ENCODE measurements around the gene GPLD1.

The GPLD1 gene

DNA sequence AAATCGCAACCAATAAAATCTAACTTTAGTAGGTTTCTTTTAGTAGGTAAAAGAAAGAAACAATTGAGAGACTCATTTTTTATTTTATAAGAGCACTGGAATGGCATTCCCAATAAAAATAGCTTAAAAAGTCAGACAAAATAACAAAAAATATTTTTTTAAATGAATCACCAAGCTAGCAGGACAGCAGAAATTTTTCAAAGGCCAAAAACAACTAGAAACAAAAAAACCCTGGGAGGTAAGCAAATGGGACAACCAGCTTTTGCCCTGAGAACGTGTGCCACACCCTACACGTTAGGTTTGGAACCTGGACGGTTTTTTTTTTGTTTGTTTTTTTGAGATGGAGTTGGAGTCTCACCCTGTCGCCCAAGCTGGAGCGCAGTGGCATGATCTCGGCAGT, 19.6 kb downstream of the GPLD1 start:
- TF ChIP-seq, protein P1, sequence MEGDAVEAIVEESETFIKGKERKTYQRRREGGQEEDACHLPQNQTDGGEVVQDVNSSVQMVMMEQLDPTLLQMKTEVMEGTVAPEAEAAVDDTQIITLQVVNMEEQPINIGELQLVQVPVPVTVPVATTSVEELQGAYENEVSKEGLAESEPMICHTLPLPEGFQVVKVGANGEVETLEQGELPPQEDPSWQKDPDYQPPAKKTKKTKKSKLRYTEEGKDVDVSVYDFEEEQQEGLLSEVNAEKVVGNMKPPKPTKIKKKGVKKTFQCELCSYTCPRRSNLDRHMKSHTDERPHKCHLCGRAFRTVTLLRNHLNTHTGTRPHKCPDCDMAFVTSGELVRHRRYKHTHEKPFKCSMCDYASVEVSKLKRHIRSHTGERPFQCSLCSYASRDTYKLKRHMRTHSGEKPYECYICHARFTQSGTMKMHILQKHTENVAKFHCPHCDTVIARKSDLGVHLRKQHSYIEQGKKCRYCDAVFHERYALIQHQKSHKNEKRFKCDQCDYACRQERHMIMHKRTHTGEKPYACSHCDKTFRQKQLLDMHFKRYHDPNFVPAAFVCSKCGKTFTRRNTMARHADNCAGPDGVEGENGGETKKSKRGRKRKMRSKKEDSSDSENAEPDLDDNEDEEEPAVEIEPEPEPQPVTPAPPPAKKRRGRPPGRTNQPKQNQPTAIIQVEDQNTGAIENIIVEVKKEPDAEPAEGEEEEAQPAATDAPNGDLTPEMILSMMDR (IDR thresholded peaks at IDR 0.05; ENCODE audit: control extremely low read depth, extremely low read depth, low read depth, missing control alignments) = no peak
- POLR2A ChIA-PET = no interaction called here
- CTCF ChIA-PET = interaction anchor here (1.0 to 1.3 kb wide), 2 partner anchors 11 to 25 kb away, joined by 3 to 4 read pairs; partner anchors contain the start of gene ALDH5A1
- DNase-seq (ENCODE audit: extremely low spot score) = no peak

DNA sequence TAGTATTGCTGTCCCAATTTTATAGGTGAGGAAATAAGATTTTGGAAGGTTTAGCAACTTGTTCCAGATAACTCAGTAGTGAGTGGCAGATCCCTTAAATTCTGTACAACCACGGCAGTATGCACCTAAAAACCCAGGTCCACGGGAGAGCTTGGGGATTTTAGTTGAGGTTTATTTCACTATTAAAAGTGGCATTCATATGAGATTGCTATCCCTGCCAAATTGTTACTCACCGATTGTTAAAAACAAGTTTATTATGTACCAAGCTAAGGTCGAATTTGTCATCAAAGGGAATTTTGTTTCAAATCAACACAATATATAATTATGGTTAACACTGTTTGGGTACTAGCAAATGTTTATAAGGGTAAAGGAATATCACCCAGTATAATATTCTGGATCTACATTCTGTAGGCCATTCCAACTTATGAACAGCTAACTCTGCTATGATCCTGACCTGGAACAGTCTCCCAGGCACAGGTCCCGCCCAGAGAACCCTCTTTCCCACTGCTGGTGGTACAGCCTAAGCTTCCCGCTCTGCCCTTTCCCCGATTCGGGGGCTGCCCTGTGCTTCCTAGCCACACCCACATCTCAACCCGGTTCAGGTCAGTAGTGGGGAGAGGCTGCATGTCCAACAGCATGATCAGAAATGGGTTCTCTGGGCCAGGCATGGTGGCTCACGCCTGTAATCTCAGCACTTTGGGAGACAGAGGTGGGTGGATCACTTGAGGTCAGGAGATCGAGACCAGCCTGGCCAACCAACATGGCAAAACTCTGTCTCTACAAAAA, 24.9 kb downstream of the GPLD1 start:
- CTCF ChIA-PET = interaction anchor here (1.3 to 2.3 kb wide), 4 partner anchors 10 to 30 kb away, joined by 3 to 6 read pairs (median 4); partner anchors contain the start of gene ALDH5A1

GRCh38 chr6:24460966-24461365, 28.4 kb downstream of the GPLD1 start:
- POLR2A ChIA-PET = no interaction called here
- no peak for DNase-seq (ENCODE audit: extremely low spot score)
- TF ChIP-seq, protein P1 (IDR thresholded peaks at IDR 0.05; ENCODE audit: control extremely low read depth, extremely low read depth, low read depth, missing control alignments) = no peak
- CTCF ChIA-PET = interaction anchor here (0.9 to 1.4 kb wide), 2 partner anchors 11 to 30 kb away, joined by 3 to 4 read pairs; no protein-coding TSS in a partner anchor

More for the DNA sequence above, 24.9 kb downstream of the GPLD1 start:
- POLR2A ChIA-PET = no interaction called here
- TF ChIP-seq, protein P1 (IDR thresholded peaks at IDR 0.05; ENCODE audit: control extremely low read depth, extremely low read depth, low read depth, missing control alignments) = no peak
- DNase-seq (ENCODE audit: extremely low spot score) = no peak

DNA sequence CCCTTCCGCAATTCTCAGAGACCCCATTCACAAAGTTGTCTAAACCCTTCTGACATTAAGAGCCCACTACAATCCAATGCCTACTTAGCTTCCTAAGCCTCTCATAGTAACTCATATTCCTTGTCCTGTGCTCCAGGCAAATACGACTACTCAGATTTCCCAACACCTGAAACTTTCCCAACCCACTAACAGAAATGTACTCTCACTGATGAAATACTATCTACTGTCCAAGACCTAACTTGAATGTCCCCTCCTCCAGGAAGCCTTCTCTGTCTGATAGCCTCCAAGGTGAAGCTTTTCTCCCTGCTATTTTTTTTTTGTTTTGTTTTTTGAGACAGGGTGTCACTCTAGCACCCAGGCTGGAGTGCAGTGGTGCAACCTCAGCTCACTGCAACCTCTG, 30.4 kb downstream of the GPLD1 start:
- DNase-seq (ENCODE audit: extremely low spot score) = no peak
- POLR2A ChIA-PET = no interaction called here
- TF ChIP-seq, protein P1 (IDR thresholded peaks at IDR 0.05; ENCODE audit: control extremely low read depth, extremely low read depth, low read depth, missing control alignments) = no peak
- CTCF ChIA-PET = interaction anchor here (0.9 to 1.8 kb wide), 5 partner anchors 9 to 35 kb away, joined by 3 to 4 read pairs (median 4); no protein-coding TSS in a partner anchor

DNA sequence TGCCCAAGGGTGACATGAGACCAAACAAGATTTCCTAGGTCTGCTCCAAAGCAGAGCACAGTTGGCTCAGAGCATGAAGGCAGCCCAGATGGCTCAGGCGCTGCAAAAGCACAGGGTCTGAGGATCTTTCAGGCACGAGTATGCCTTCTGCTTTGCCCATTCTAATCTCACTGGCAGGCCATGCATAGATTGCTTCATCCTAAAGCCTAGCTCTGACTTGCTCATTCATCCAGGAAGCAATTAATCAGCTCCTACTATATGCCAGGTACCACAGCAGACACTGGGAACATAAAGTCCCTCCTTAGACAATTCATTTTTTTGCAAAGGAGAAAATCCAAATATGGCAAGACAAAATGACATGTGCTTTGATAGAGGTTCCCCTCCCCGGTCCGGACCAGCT, 31.2 kb downstream of the GPLD1 start:
- ChIA-PET CTCF (interaction anchor here (1.5 to 1.8 kb wide), 3 partner anchors 12 to 28 kb away, joined by 4 read pairs; no protein-coding TSS in a partner anchor), POLR2A (no interaction called here)
- DNase-seq (ENCODE audit: extremely low spot score) = no peak
- TF ChIP-seq, protein P1 (IDR thresholded peaks at IDR 0.05; ENCODE audit: control extremely low read depth, extremely low read depth, low read depth, missing control alignments) = no peak

GRCh38 chr6:24455061-24455460, 34.3 kb downstream of the GPLD1 start:
- ChIA-PET POLR2A (interaction anchor here (0.6 kb wide), 1 partner anchor 22 kb away, joined by 9 read pairs; no protein-coding TSS in a partner anchor), CTCF (interaction anchor here (1.6 to 2.0 kb wide), 2 partner anchors 9 to 12 kb away, joined by 4 to 5 read pairs; no protein-coding TSS in a partner anchor)

More at GRCh38 chr6:24455061-24455460, 34.3 kb downstream of the GPLD1 start:
- TF ChIP-seq, protein P1 (IDR thresholded peaks at IDR 0.05; ENCODE audit: control extremely low read depth, extremely low read depth, low read depth, missing control alignments) = no peak
- DNase-seq (ENCODE audit: extremely low spot score) = no peak

Measured in GM10248 (cell line).